Measurements from ENCODE around the gene FUOM. TPM values are rescaled to one million over a fixed set of nuclear protein-coding genes. Genes with fewer than 3 reads are reported as not detected.

FUOM gene
- total and polyA plus RNA-seq, 10 of the 15 experiments (the other 5 are each of a cell fraction or from before 2014, with no cell fraction given): 1.8 to 41.7 (median 25.6) TPM

GRCh38 chr10:133351408-133352318 lies 6.2 kb downstream of the FUOM start:
- no peak overlapping the region for H3K9ac ChIP-seq (ENCODE audit: control insufficient read depth, insufficient read depth, low read length)
- H3K4me2 ChIP-seq (ENCODE audit: control insufficient read depth, insufficient read depth): no peak overlapping the region
- SMC1A ChIA-PET (ENCODE audit: uncharacterized antibody, unreplicated experiment): no interaction called here
- ATAC-seq (no peak), DNase-seq (ENCODE audit: low read depth, low spot score) (no peak), FAIRE-seq (no peak)
- no peaks in the 10 kb centered on the region for H3K9me3 ChIP-seq (replicated peaks; ENCODE audit: control insufficient read depth, insufficient read depth, low read length)
- BruUV-seq (replicated peaks): no TSS peak
- TF ChIP-seq POLR2A (IDR thresholded peaks at IDR 0.05; ENCODE audit: low read depth, low read length): 0 out of 2 replicates have a peak, but pooled peaks have one; percentile 36
- no peak for TF ChIP-seq BCL11A (IDR thresholded peaks at IDR 0.05; ENCODE audit: low read depth, low read length)
- no peak for TF ChIP-seq ATF3 (IDR thresholded peaks at IDR 0.05; ENCODE audit: borderline replicate concordance, extremely low read depth, low read depth, low read length)
- 0 out of 6 replicates have a peak, but pooled peaks of 2 of the 3 experiments have one; percentile 4 to 6 for TF ChIP-seq CTCF (IDR thresholded peaks at IDR 0.05 in 2 of 3, conservative IDR thresholded peaks at IDR 0.05 in 1 of 3; ENCODE audit: control insufficient read depth in 2 of 3, extremely low read depth in 1 of 3, insufficient read depth in 1 of 3, low read depth in 3 of 3, low read length in 3 of 3)
- no peak for TF ChIP-seq ZNF24 (IDR thresholded peaks at IDR 0.05)
- no peaks in the 10 kb centered on the region for H3K36me3 ChIP-seq (ENCODE audit: control insufficient read depth in 2 of 2, insufficient read depth in 2 of 2, low read length in 1 of 2)
- in situ Hi-C loops (cut with MboI): no loop called here
- H3K4me3 ChIP-seq: no peak overlapping the region
- WGBS (ENCODE audit: insufficient coverage, insufficient replicate concordance, low lambda C conversion rate, missing lambda C conversion rate): 62% methylated on average over 24 of the region's 24 CpGs
- H3K4me1 ChIP-seq (ENCODE audit: control insufficient read depth, insufficient read depth, low read length): no peaks in the 10 kb centered on the region
- no peaks in the 10 kb centered on the region for H3K27me3 ChIP-seq (replicated peaks in 1 of 2; ENCODE audit: control insufficient read depth in 2 of 2, insufficient read depth in 2 of 2, low read length in 1 of 2)
- no peaks in the 10 kb centered on the region for H4K20me1 ChIP-seq (ENCODE audit: control insufficient read depth, insufficient read depth)
- intact Hi-C loops (cut with micrococcal nuclease; ENCODE audit: unreplicated experiment): no loop called here
- CTCF ChIA-PET: no interaction called here
- no peak overlapping the region for H3K27ac ChIP-seq (ENCODE audit: control insufficient read depth, insufficient read depth)
- POLR2A ChIA-PET: interaction anchor here (0.6 kb wide), 1 partner anchor 21 kb away, joined by 3 read pairs; no protein-coding TSS in a partner anchor
- H3K79me2 ChIP-seq (ENCODE audit: control insufficient read depth, insufficient read depth, low read length): no peaks in the 10 kb centered on the region; the same call in 1 of the 2 replicates
- H2AFZ ChIP-seq (ENCODE audit: control insufficient read depth, low read depth, low read length): no peak overlapping the region
- RAD21 ChIA-PET (ENCODE audit: unreplicated experiment): no interaction called here
